LNCaP clone FGC (cell line): ENCODE data around the gene CCDC187.

ENCODE experiments used
- DNase-seq: peaks from one replicate; pipeline ENCODE4 v3.0.0-alpha.2; 2011; ENCODE audit warnings: low read depth
- H3K4me3 ChIP-seq: 2 replicates; pipeline ENCODE4 v1.5.1; 2011; ENCODE audit warnings: mild to moderate bottlenecking, low read depth, low read length, control low read depth
- CTCF ChIP-seq: IDR thresholded peaks from 2 replicates; pipeline ENCODE4 v1.5.1; 2012; ENCODE audit warnings: mild to moderate bottlenecking; ENCODE audit not compliant: control insufficient read depth, insufficient read depth; ENCODE audit errors: extremely low read depth

The CCDC187 gene

GRCh38 chr9:136278894-136279293 lies 25.0 kb downstream of the CCDC187 start:
- H3K4me3 ChIP-seq = no peak overlapping the region
- TF ChIP-seq CTCF = no peak
- DNase-seq = no peak

- no peak for DNase-seq
- H3K4me3 ChIP-seq = no peak overlapping the region
- no peak for TF ChIP-seq CTCF
Observed at GRCh38 chr9:136278221-136278620, 25.7 kb downstream of the CCDC187 start.

- no peak for DNase-seq
- no peak for TF ChIP-seq CTCF
Observed at GRCh38 chr9:136277746-136278145, 26.1 kb downstream of the CCDC187 start.

GRCh38 chr9:136276716-136277115 lies 27.2 kb downstream of the CCDC187 start:
- no peak for TF ChIP-seq CTCF
- no peak overlapping the region for H3K4me3 ChIP-seq
- no peak for DNase-seq

More at GRCh38 chr9:136277746-136278145, 26.1 kb downstream of the CCDC187 start:
- H3K4me3 ChIP-seq = no peak overlapping the region

GRCh38 chr9:136275655-136276429 lies 28.1 kb downstream of the CCDC187 start:
- no peak for DNase-seq
- no peak overlapping the region for H3K4me3 ChIP-seq
- TF ChIP-seq CTCF = no peak

GRCh38 chr9:136274786-136275654 lies 28.9 kb downstream of the CCDC187 start:
- H3K4me3 ChIP-seq = no peak overlapping the region
- DNase-seq = no peak
- TF ChIP-seq CTCF = no peak
